Ovary (tissue), 3 donors: ENCODE results near the gene FOXP1.

Experiments
- CTCF ChIP-seq, 3 donors: fragments of 450-650 bp in 2 of 3; fragments of 200-600 bp in 1 of 3; IDR thresholded peaks; one replicate each; pipeline versions ENCODE4 v1.5.1 to v1.8.0; 2016 to 2022; ENCODE audit warnings: antibody characterized with exemption in 3 of 3, mild to moderate bottlenecking in 1 of 3
- POLR2A ChIP-seq: fragments of 450-650 bp; IDR thresholded peaks from one replicate; pipeline ENCODE4 v1.6.1; 2017; ENCODE audit warnings: antibody characterized with exemption, mild to moderate bottlenecking, moderate library complexity
- donor health status: DM: no; HTN: no; CAD: no.

GRCh38 chr3:71148455-71149060 lies 435.0 kb downstream of the FOXP1 start:
- TF ChIP-seq CTCF (IDR thresholded peaks at IDR 0.05) = no peak
- TF ChIP-seq POLR2A = no peak
